NCI-H2029 (cell line): ENCODE results near the gene TRUB2.
"Not testable (repeated sequence)": the region's sequence is repeated elsewhere in the genome, so short reads cannot be mapped to it uniquely, and the experiment has no call there.

Source experiments
- DNase-seq: peaks from one replicate; lab custom pipeline; 2025; lab: John Stamatoyannopoulos, UW

TRUB2 gene

GRCh38 chr9:128298535-128299482 is 23.4 kb downstream of the TRUB2 start:
- DNase-seq: no peak

- no peak for DNase-seq
Observed at GRCh38 chr9:128297221-128297773, 24.9 kb downstream of the TRUB2 start.

- no peak for DNase-seq
Observed at GRCh38 chr9:128296340-128297220, 25.7 kb downstream of the TRUB2 start.

- no peak for DNase-seq
Observed at GRCh38 chr9:128294142-128294541, 28.1 kb downstream of the TRUB2 start.

- no peak for DNase-seq
Observed at GRCh38 chr9:128293091-128293490, 29.2 kb downstream of the TRUB2 start.

GRCh38 chr9:128292009-128292408 is 30.2 kb downstream of the TRUB2 start:
- DNase-seq: no peak

GRCh38 chr9:128288273-128289004 is 33.8 kb downstream of the TRUB2 start:
- DNase-seq: no peak

- no peak for DNase-seq
Observed at GRCh38 chr9:128286440-128286839, 35.8 kb downstream of the TRUB2 start.

- no peak for DNase-seq
Observed at GRCh38 chr9:128285033-128285784, 37.0 kb downstream of the TRUB2 start.

GRCh38 chr9:128282500-128282899 is 39.7 kb downstream of the TRUB2 start:
- DNase-seq: no peak

GRCh38 chr9:128280084-128280622 is 42.1 kb downstream of the TRUB2 start:
- no peak for DNase-seq

GRCh38 chr9:128279088-128280073 is 42.9 kb downstream of the TRUB2 start:
- not testable (repeated sequence) for DNase-seq

GRCh38 chr9:128276574-128277270 is 45.5 kb downstream of the TRUB2 start:
- no peak for DNase-seq

- DNase-seq: peak; percentile 99
Observed at GRCh38 chr9:128276008-128276573, 46.2 kb downstream of the TRUB2 start, which contains the start of gene SWI5. TSS of gene SWI5 (plus strand) at chr9:128276276.

GRCh38 chr9:128275198-128276007 is 46.8 kb downstream of the TRUB2 start, which contains the start of gene GOLGA2:
TSS of gene GOLGA2 (minus strand) at chr9:128276007. CDS start at chr9:128275976, 31 bp downstream.
- DNase-seq: no peak

GRCh38 chr9:128274245-128274644 is 48.0 kb downstream of the TRUB2 start:
- no peak for DNase-seq

- DNase-seq: no peak
Observed at GRCh38 chr9:128271512-128271911, 50.7 kb downstream of the TRUB2 start.
